Peyer's patch (tissue), 4 donors: Measurements from ENCODE around the gene COX14.

ENCODE experiments used
- POLR2A ChIP-seq, 2 donors: fragments of 450-650 bp; IDR thresholded peaks; one replicate each; pipeline ENCODE4 v1.5.1; 2017; ENCODE audit warnings: antibody characterized with exemption in 2 of 2, mild to moderate bottlenecking in 2 of 2, moderate library complexity in 2 of 2
- TF ChIP-seq, protein P1 (sequence below), 6 experiments: fragments of 450-650 bp in 4 of 6; fragments of 200-600 bp in 2 of 6; sonication (generic) in 1 of 6; IDR thresholded peaks; one replicate each; pipeline ENCODE4 v1.5.1; 2017 to 2019; ENCODE audit warnings: antibody characterized with exemption in 6 of 6, mild to moderate bottlenecking in 3 of 6, moderate library complexity in 1 of 6

DNA sequence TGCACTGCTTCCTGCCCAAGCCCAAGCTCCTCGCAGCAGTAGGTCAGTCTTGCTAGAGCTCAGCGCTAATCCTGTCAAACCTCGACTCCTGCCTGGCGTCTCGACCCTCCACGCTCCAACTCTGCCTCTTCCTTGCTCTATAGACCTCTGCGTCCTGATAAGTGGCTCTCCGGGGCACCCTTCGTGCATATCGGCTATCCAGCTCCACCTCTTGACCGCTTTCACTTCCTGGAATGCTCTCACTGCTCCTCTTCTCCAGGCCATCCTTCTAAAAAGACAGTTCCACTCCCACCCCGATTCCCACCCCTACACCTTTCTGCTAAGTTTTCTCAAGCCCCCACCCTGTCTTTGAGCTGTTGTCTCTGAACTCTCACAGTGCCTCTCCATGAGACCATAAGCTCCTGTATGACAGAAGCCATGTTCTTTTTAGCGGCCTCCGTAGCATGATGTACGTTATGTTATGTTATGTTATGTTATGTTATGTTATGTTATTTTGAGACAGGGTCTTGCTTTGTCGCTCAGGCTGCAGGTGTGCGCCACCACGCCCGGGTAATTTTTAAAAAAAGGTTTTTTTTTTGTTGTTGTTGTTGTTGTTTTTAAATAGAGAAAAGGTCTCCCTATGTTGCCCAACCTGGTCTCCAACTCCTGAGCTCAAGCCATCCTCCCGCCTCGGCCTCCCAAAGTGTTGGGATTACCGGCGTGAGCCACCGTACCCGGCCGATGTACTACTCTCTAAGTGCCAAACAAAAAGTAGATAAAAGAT lies 601 bp downstream of the COX14 start:
- no peak for TF ChIP-seq POLR2A (IDR thresholded peaks at IDR 0.05)
- TF ChIP-seq, protein P1, sequence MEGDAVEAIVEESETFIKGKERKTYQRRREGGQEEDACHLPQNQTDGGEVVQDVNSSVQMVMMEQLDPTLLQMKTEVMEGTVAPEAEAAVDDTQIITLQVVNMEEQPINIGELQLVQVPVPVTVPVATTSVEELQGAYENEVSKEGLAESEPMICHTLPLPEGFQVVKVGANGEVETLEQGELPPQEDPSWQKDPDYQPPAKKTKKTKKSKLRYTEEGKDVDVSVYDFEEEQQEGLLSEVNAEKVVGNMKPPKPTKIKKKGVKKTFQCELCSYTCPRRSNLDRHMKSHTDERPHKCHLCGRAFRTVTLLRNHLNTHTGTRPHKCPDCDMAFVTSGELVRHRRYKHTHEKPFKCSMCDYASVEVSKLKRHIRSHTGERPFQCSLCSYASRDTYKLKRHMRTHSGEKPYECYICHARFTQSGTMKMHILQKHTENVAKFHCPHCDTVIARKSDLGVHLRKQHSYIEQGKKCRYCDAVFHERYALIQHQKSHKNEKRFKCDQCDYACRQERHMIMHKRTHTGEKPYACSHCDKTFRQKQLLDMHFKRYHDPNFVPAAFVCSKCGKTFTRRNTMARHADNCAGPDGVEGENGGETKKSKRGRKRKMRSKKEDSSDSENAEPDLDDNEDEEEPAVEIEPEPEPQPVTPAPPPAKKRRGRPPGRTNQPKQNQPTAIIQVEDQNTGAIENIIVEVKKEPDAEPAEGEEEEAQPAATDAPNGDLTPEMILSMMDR (IDR thresholded peaks at IDR 0.05) = no peak
